HG02938 (cell line): ENCODE measurements around the gene ARSK.
A peak's percentile ranks its signal among the peaks of the same experiment; 100 is the strongest.

ENCODE experiments used
- ATAC-seq: cut with Tn5 transposase; IDR thresholded peaks from one replicate; pipeline ENCODE4 v1.9.1; 2021; ENCODE audit warnings: mild to moderate bottlenecking, moderate library complexity; ENCODE audit not compliant: unreplicated experiment

The ARSK gene

GRCh38 chr5:95562282-95562681, 7.4 kb downstream of the ARSK start:
- no peak for ATAC-seq

DNA sequence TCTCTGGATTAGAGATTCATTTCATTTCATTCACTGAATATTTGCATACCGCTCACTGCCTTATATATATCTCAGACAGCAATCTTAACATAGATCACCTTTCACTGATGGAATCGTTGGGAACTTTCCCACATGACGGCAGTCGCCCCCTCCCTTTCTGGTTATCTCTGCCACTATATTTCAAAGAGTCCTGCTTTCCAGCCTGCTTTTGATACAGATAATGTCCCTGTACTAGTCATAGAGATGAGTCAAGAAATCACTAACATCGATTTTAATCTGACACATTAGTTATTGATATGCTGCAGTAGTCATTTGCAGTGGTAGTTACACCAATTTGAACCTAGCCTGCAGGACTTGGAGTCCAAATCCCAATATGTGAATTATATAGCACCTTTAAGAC, 8.5 kb downstream of the ARSK start:
- no peak for ATAC-seq

DNA sequence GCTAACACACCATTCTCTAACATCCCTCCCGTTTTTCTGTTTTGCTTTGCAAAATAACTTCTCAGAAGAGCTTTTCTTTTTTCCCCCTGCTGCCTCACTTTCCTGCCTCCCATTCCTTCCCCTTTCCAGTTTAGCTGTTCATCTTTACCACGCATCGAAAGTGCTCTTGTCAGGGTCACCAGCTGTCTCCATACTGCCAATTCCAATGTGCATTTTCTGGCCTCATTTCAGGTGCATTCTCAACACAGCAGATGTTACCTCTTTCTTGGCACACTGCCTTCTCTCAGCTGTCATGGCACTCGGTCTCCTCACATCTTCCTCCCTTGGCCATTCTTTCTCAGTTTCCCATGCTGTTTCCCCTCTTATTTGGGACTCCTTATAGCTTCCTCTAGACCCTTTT, 9.5 kb downstream of the ARSK start:
- no peak for ATAC-seq

GRCh38 chr5:95565280-95565920, 10.5 kb downstream of the ARSK start:
- no peak for ATAC-seq

- ATAC-seq: no peak
Measured at GRCh38 chr5:95572016-95572415, 17.1 kb downstream of the ARSK start.

DNA sequence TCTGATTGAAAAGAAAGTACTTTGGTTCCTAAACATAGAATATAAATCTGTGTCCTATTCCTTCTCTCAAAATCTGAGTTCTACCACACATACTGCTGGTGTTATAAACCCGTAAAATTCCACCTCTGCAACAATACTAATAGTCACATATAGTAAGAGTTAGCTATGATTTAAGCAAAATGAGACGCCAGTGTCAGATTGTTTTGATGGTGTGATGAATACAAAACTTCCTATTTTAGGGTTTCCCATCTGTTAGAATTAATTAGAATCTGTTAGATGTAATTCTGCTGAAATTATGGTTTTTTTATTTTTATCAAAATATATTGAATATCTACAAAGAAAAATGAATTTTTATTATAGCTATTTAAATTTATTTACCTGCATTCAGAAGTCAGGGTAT, 26.7 kb downstream of the ARSK start:
- ATAC-seq: no peak

DNA sequence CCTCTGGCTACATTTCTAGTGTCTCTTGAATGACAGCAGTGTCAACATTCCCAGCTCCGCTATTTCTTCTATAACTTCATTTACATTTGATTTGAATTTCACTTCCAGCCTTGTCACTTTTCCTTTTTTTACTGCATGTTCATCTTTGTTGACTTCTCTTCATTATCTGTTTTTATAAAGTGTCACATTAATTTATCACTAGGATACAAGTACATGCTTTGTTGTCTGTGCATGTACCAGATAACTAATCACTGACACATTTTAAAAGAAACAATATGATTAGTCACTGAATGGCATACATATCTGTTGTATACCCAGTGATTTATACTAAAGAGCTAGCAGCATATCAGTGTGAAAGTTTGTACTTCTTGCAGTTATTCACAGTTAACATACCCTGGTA, 29.1 kb downstream of the ARSK start:
- ATAC-seq: no peak

DNA sequence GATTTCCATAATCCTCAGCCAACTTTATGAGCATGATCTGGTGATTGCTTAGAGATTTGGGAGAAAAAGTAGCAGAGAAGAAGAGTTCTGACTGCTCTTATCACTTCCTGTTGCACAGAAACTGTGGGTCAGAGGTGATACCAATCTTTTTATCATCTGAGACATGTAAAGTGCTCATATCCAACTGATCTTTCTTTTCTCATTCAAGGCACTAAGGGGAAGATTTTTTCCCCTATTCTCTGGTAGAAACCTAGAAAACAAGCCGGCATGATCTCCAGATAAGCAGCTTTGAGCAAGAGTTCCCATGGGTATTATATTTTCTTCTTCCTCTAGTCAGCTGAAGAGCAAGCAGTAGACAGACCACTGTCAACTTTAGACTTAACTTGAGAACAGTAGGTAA, 36.0 kb downstream of the ARSK start:
- ATAC-seq: peak; percentile 50

- ATAC-seq: peak; percentile 83
Measured at GRCh38 chr5:95591490-95591901, 36.6 kb downstream of the ARSK start.

- no peak for ATAC-seq
Measured at GRCh38 chr5:95595289-95595931, 40.5 kb downstream of the ARSK start.

GRCh38 chr5:95599252-95599651, 44.4 kb downstream of the ARSK start:
- no peak for ATAC-seq

- no peak for ATAC-seq
Measured at GRCh38 chr5:95600557-95600956, 45.7 kb downstream of the ARSK start.

- ATAC-seq: no peak
Measured at GRCh38 chr5:95605786-95606185, 50.9 kb downstream of the ARSK start.

DNA sequence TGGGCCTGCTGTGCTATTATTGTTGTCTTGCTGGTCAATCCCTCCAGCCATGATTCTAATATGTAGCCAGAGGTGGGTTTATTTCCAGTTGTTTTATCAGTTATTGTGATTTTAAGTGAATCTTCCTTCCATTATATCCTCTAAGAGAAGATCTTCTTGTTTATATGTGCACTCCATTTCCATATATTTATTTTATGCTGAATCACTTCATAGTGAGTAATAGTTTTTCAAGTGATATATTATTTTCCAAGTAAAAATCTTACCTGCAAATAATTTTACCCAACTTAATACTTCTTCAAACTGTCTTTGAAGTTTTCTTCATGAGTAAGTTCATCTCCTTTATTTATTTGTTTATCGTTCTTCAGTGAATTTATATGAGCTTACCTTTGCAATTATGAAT, 51.5 kb downstream of the ARSK start:
- ATAC-seq: no peak

GRCh38 chr5:95609711-95610110, 54.8 kb downstream of the ARSK start:
- ATAC-seq: no peak

GRCh38 chr5:95610546-95610945, 55.6 kb downstream of the ARSK start:
- ATAC-seq: no peak

- no peak for ATAC-seq
Measured at GRCh38 chr5:95611396-95611795, 56.5 kb downstream of the ARSK start.

- ATAC-seq: no peak
Measured at GRCh38 chr5:95613514-95613913, 58.6 kb downstream of the ARSK start.

DNA sequence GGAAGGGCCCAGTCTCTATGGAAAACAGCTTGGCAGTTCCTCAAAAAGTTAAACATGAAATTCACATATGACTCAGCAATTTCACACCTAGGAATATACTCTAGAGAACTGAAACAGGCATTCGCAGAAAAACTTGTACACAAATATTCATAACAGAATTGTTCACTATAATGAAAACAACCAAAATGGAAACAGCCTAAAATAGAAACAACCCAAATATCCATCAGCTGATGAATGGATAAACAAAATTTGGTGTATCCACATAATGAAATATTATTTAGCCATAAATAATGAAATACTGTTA, 60.2 kb downstream of the ARSK start:
- peak; percentile 59 for ATAC-seq

DNA sequence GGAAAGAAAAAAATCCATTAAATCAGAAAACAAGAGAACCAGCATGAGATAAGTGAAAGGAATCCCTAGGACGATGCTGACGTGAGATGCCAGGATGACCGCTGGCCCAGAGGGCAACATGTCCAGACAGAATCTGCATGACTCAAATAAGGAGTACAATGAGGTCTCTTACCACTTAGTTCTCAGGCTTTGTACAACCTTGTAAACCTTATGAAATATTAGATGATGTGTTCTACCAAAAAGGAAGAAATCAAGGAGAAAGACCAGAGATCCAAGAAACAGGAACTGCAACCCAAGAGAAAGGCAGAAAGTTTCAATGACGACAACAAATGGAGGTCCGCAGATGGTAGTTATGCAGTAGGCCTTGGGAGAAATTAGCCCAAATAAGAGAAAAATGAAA, 62.2 kb downstream of the ARSK start:
- no peak for ATAC-seq

- ATAC-seq: no peak
Measured at GRCh38 chr5:95619096-95619495, 64.2 kb downstream of the ARSK start.

- no peak for ATAC-seq
Measured at GRCh38 chr5:95619514-95620029, 64.7 kb downstream of the ARSK start.
